ENCODE results near the gene TFR2.

DNA sequence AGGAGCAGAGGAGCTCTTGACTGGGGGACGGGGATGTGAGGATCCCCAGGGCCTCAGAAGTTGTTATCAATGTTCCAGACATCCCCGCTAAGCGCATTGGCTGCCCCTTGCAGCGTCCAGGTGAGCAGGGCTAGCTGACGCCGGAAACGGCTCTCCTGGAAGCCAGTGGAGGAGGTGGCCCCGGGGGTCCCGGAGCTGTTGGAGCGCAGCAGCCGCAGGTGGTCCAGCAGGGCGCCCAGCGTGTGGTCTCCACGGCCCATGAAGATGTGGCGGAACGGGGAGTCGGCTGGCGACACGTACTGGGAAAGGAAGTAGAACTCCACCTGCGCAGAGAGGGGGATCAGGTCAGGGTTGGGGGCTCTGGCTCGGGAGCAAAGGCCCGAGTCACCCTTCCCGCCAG, 20.5 kb downstream of the TFR2 start:
- TF ChIP-seq, protein P1, sequence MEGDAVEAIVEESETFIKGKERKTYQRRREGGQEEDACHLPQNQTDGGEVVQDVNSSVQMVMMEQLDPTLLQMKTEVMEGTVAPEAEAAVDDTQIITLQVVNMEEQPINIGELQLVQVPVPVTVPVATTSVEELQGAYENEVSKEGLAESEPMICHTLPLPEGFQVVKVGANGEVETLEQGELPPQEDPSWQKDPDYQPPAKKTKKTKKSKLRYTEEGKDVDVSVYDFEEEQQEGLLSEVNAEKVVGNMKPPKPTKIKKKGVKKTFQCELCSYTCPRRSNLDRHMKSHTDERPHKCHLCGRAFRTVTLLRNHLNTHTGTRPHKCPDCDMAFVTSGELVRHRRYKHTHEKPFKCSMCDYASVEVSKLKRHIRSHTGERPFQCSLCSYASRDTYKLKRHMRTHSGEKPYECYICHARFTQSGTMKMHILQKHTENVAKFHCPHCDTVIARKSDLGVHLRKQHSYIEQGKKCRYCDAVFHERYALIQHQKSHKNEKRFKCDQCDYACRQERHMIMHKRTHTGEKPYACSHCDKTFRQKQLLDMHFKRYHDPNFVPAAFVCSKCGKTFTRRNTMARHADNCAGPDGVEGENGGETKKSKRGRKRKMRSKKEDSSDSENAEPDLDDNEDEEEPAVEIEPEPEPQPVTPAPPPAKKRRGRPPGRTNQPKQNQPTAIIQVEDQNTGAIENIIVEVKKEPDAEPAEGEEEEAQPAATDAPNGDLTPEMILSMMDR (IDR thresholded peaks at IDR 0.05) = no peak
- TF ChIP-seq EZH2 (IDR thresholded peaks at IDR 0.05; ENCODE audit: borderline replicate concordance, insufficient read depth, low read depth, low read length, poor library complexity, severe bottlenecking) = no peak

Measured in B cell (primary cell).